A549 treated with CpdA at 1 μM for 4 hours (cell line): ENCODE measurements around the gene LCMT2. TPM values are rescaled to one million over a fixed set of nuclear protein-coding genes. Genes with fewer than 3 reads are reported as not detected.

Experiments
- total RNA-seq: library from RNA; stranded (reverse); fragments of 200-300 nt; extraction: Qiagen RNA extraction; gene quantifications from 5 replicates; pipeline ENCODE4 v1.2.3, GENCODE V29; 2022; ENCODE audit warnings: low read depth

LCMT2 gene, protein sequence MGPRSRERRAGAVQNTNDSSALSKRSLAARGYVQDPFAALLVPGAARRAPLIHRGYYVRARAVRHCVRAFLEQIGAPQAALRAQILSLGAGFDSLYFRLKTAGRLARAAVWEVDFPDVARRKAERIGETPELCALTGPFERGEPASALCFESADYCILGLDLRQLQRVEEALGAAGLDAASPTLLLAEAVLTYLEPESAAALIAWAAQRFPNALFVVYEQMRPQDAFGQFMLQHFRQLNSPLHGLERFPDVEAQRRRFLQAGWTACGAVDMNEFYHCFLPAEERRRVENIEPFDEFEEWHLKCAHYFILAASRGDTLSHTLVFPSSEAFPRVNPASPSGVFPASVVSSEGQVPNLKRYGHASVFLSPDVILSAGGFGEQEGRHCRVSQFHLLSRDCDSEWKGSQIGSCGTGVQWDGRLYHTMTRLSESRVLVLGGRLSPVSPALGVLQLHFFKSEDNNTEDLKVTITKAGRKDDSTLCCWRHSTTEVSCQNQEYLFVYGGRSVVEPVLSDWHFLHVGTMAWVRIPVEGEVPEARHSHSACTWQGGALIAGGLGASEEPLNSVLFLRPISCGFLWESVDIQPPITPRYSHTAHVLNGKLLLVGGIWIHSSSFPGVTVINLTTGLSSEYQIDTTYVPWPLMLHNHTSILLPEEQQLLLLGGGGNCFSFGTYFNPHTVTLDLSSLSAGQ
- total RNA-seq: 6.3 to 8.6 TPM (median 7.6 TPM) in 5 replicates

GRCh38 chr15:43329960-43330779 lies at the start of gene LCMT2:
Gene LCMT2, minus strand, starts transcription at chr15:43330573. Its CDS starts 84 bp downstream, at chr15:43330489.

GRCh38 chr15:43370975-43371974 lies 40.9 kb upstream of the LCMT2 start, which contains the start of the genes TUBGCP4 and ZSCAN29:
Gene TUBGCP4, plus strand, starts transcription at chr15:43371101. Its CDS starts 254 bp downstream, at chr15:43371355.
Gene ZSCAN29, minus strand, starts transcription at chr15:43371043. Its CDS starts 1,130 bp downstream, at chr15:43369913.

GRCh38 chr15:43302205-43302817 lies 28.1 kb downstream of the LCMT2 start, which contains the start of gene TGM7:
Gene TGM7, minus strand, starts transcription at chr15:43302255.

Other genes with a start within 250 kb of the LCMT2 start
- 3.1 to 5.4 TPM (median 4.3 TPM) in 5 replicates for gene UBR1, start 224.5 kb downstream of the LCMT2 start, total RNA-seq
- gene TMEM62, start 197.0 kb downstream of the LCMT2 start, total RNA-seq: 7.9 to 9.2 TPM (median 8.4 TPM) in 5 replicates
- gene CCNDBP1, start 145.2 kb downstream of the LCMT2 start, total RNA-seq: 23.2 to 28.2 TPM (median 26.7 TPM) in 5 replicates
- not detected in 5 replicates for gene EPB42, start 109.6 kb downstream of the LCMT2 start, total RNA-seq
- gene TGM5, start 63.6 kb downstream of the LCMT2 start, total RNA-seq: not detected in 5 replicates
- gene TGM7, start 28.3 kb downstream of the LCMT2 start, total RNA-seq: not detected in 5 replicates
- gene ZSCAN29, start 40.5 kb upstream of the LCMT2 start, total RNA-seq: 9.2 to 11.1 TPM (median 10.1 TPM) in 5 replicates
- 5.2 to 6.9 TPM (median 6.5 TPM) in 5 replicates for gene TUBGCP4, start 40.5 kb upstream of the LCMT2 start, total RNA-seq
- gene TP53BP1, start 162.6 kb upstream of the LCMT2 start, total RNA-seq: 18.2 to 22.5 TPM (median 21.3 TPM) in 5 replicates
- gene MAP1A, start 187.0 kb upstream of the LCMT2 start, total RNA-seq: 0.70 to 1.0 TPM (median 0.81 TPM) in 5 replicates